Left kidney (tissue), 2 donors: ENCODE data around the gene RMC1. TPM values are rescaled to one million over a fixed set of nuclear protein-coding genes. Genes with fewer than 3 reads are reported as not detected.
"Not testable (repeated sequence)": the region's sequence is repeated elsewhere in the genome, so short reads cannot be mapped to it uniquely, and the experiment has no call there.

ENCODE experiments used
- DNase-seq: peaks from one replicate; pipeline ENCODE4 v3.0.0-alpha.2; 2013
- polyA plus RNA-seq: library from polyadenylated mRNA; unstranded; fragments of 120-200 nt; gene quantifications from one replicate; pipeline ENCODE4 v1.2.1, GENCODE V29; 2013; ENCODE audit not compliant: insufficient read length

RMC1 gene
- polyA plus RNA-seq, 1 donor: 28.7 TPM

GRCh38 chr18:23557511-23557910 is 54.2 kb downstream of the RMC1 start:
- DNase-seq: not testable (repeated sequence)

- DNase-seq: no peak
Observed at GRCh38 chr18:23560186-23560585, 56.9 kb downstream of the RMC1 start.

- no peak for DNase-seq
Observed at GRCh38 chr18:23563377-23564043, 60.2 kb downstream of the RMC1 start.

- no peak for DNase-seq
Observed at GRCh38 chr18:23565916-23566547, 62.7 kb downstream of the RMC1 start.

DNA sequence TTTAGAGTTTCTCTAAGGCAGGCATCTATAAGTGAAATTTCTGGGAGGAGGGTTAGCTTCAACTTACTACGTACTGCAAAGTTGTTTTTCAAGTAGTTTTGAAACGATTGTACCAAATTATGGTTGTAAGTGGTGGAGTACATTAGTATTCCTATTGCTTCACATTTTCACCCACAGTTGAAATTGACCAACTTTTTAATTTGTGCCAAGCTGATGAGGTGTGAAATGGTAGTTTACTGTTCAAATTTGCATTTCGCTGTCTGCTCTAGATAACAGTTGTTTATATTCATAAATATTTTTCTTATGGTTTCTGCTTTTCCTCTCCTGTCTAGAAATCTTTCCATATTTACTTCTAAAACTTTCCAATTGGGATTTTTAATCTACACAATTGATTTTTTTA is 64.4 kb downstream of the RMC1 start:
- DNase-seq: no peak

GRCh38 chr18:23568281-23569138 is 65.2 kb downstream of the RMC1 start:
- no peak for DNase-seq

DNA sequence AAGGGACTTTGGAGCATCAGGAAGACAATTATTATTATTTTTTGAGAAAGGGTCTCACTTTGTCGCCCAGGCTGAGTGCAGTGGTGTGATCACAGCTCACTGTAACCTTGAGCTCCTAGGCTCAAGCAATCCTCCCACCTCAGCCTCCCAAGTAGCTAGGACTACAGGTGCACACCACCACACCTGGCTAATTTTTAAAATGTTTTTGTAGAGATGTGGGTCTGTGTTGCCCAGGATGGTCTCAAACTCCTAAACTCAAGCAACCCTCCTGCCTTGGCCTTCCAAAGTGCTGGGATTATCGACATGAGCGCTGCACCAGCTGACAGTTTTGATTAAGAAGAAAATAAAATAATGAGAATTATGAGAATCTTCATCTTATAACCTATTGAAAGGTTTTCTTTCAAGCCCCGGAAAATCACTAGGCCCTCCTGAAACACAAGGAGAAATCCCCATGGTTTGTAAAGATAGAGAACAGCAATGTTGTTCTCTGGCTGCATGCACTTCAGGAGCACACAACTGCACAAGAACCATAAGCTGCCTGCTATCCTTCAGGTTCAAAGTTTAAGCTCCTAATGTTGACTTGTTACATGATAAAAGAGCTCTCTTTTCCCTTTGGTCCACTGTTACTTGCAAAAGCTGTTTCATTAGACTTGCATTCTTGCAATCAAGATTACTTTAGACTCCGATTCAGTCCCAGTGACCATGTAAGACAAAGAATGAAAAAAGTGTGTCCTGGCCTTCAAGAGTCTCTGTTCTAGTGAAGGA is 66.2 kb downstream of the RMC1 start:
- DNase-seq: no peak

DNA sequence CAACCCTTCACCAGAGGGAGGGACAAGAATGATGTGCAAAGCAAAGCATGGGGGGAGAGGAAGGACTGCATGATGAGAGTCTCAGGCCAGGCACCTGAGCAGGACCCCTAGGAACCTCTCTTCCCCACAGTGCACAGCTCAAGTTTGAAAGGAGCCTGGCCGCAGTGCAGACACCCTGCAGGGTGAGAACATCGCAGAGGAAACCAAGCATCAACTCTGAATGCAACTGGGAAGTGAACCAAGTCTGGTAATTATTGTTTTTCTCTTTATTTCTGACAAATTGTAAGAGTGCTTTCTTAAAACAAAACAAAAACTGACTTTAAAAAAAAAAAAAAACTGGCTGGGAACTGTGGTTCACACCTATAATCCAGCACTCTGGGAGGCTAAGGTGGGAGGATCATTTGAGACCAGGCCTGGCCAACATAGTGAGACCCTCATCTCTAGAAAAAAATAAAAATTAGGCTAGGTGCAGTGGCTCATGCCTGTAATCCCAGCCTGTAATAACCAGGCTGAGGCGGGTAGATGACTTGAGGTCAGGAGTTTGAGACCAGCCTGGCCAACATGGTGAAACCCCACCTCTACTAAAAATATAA is 67.7 kb downstream of the RMC1 start:
- no peak for DNase-seq

- DNase-seq: no peak
Observed at GRCh38 chr18:23572012-23572411, 68.7 kb downstream of the RMC1 start.

DNA sequence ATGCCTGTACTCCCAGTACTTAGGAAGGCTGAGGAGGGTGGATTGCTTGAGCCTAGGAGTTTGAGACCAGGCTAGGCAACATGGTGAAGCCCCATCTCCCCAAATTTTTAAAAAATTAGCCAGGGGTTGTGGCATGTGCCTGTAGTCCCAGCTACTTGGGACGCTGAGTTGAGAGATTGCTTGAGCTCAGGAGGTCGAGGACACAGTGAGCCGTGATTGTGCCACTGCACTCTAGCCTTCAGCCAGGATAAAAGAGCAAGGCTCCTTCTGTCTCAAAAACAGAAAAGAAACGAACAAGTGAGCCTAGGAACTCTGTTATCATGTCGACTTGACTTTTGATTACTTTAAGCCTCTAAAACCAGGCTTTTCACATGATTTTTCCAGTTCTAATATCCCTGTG is 69.3 kb downstream of the RMC1 start:
- DNase-seq: no peak

DNA sequence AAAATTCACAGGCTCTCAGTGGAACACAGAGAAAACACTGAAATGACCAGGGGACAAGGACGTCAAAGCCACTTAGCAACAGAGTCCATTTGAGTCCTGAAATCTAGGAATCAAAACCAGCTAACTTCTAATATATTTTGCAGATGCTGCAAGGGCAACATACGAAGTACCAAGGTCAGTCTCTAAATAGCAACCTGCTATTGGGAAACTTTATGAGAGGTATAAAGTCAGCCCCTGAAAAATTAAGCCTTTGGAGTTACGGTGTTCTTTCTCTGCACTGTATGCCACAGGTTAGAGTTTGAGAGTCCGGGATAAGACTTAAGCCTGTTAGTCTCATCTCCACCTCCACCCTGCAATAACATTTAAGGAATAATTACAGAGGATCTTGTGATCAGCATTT is 69.7 kb downstream of the RMC1 start:
- no peak for DNase-seq

- DNase-seq: no peak
Observed at GRCh38 chr18:23573626-23574431, 70.5 kb downstream of the RMC1 start.

DNA sequence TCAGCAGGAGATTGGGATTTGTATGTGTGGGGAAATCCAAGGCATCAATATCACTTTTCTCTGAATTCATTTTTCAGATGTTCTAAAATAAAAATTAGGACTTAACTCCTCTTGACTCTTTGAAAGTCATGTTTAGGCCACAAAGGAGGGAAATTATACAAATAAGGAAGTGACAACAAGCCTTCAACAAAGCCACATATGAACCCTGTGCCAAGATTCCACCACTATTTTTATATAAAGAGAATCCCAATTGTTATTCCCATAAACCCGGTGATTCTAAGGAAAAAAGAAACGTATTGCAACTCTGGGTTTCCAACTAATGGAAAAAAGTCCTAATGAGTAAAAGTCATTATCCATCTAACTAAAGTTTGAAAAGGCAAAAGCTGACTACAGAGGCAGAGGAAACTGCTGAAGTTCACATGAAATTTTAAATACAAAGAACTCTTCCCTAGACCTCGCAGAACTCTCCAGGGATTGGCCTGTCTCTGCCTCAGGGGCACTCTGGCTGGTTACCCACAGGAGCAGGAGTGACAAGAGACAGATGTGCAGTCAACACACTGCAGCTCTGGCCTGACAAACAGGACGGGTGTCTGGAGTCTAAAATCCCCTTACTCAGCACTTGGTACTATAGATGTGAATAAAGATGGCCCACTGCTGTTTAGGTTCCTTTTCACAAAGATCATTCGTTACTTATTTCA is 71.4 kb downstream of the RMC1 start:
- no peak for DNase-seq

DNA sequence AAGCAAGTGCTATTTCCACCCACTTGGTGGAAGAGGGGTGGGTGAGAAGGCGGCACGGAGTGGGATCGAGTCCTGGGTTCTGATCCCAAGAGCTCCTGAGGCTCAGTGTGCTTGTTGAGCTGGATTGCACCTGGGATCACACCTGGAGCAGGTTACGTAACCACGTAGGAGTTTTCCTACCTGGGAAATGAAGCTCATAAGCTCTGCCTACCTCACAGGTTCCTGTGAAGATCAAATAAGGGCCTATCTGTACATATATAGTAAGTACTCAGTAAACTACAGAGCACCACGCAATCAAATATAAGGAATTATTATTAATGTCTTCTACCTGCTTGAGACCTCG is 72.0 kb downstream of the RMC1 start:
- no peak for DNase-seq

- DNase-seq: not testable (repeated sequence)
Observed at GRCh38 chr18:23577521-23577920, 74.2 kb downstream of the RMC1 start.

- DNase-seq: no peak
Observed at GRCh38 chr18:23578067-23578701, 74.9 kb downstream of the RMC1 start.

GRCh38 chr18:23578891-23579653 is 75.8 kb downstream of the RMC1 start:
- no peak for DNase-seq

GRCh38 chr18:23580677-23581367 is 77.5 kb downstream of the RMC1 start:
- no peak for DNase-seq
